ENCODE results near the gene MICAL3. TPM values are rescaled to one million over a fixed set of nuclear protein-coding genes. Genes with fewer than 3 reads are reported as not detected.

Gene MICAL3
- total RNA-seq, 3 donors from 2014 or later (not counting 1 experiment from before 2014, with no cell fraction given): 17.1 to 36.3 (median 34.3) TPM

DNA sequence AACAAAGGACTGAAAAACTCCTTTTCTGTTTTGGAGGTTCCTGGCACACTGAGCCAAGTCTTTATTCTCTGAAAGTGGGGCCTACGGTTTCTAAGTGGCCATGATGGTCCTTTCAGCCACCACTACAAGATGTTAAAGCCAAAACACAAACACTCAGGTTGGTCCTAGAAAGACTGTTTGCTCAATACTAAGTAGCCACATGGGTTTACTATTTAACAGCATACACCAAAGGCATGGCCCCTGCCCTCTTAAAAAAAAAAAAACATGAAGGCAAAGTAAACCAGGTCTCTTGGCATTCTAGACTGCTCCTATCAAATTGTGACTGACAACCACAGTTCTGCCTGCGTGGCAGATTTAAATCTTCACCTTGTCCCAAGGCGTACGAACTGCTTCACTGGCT lies 126.5 kb downstream of the MICAL3 start:
- no peaks in the 10 kb centered on the region for H3K36me3 Mint-ChIP-seq
- whole genome bisulfite sequencing (ENCODE audit: insufficient coverage): 73% methylated on average over 4 of the region's 4 CpGs
- Histone ChIP-seq H3K36me3 (ENCODE audit: control insufficient read depth, insufficient read depth, low read length) (peaks cover 30% of the 10 kb centered on the region), H3K4me3 (ENCODE audit: low read length) (no peak overlapping the region), H3K27me3 (ENCODE audit: control insufficient read depth, insufficient read depth, low read length) (no peaks in the 10 kb centered on the region), H3K9me3 (ENCODE audit: control insufficient read depth, insufficient read depth, low read length) (no peaks in the 10 kb centered on the region), H3K4me1 (ENCODE audit: control insufficient read depth, insufficient read depth, low read length) (no peaks in the 10 kb centered on the region), H3K27ac (ENCODE audit: low read length) (no peak overlapping the region)
- H3K9me3 Mint-ChIP-seq: no peaks in the 10 kb centered on the region
- no peaks in the 10 kb centered on the region for H3K27me3 Mint-ChIP-seq (ENCODE audit: low read depth in 2 of 2)
- no peak for TF ChIP-seq CTCF (IDR thresholded peaks at IDR 0.05)
- intact Hi-C loops (cut with micrococcal nuclease): no loop called here
- no peaks in the 10 kb centered on the region for H3K4me1 Mint-ChIP-seq
- ATAC-seq (no peak), DNase-seq (no peak)
- H3K27ac Mint-ChIP-seq: no peak overlapping the region
- H3K4me3 Mint-ChIP-seq: no peak overlapping the region

DNA sequence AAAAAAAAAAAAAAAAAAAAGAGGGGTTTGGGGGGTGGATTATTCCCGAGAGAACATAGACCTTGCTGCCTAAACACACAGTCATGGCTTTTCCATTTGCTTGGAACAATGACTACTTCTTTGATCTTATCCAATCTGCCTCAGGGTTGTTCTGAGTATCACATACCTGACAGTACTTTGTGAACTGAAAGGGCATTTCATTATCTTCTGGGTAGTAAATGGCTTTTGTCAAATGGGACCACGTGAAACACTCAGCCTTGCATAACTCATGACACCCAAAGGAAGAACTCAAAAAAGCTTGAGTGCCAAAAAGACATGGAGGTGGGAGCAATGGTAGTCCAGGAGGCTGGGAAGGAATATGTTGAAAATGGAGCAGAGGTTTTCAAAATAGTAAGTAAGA lies 126.9 kb downstream of the MICAL3 start:
- Mint-ChIP-seq H3K36me3 (no peaks in the 10 kb centered on the region), H3K9me3 (no peaks in the 10 kb centered on the region), H3K27ac (no peak overlapping the region), H3K4me3 (no peak overlapping the region), H3K27me3 (ENCODE audit: low read depth in 2 of 2) (no peaks in the 10 kb centered on the region), H3K4me1 (no peaks in the 10 kb centered on the region)
- Histone ChIP-seq H3K27me3 (ENCODE audit: control insufficient read depth, insufficient read depth, low read length) (no peaks in the 10 kb centered on the region), H3K36me3 (ENCODE audit: control insufficient read depth, insufficient read depth, low read length) (peaks cover 33% of the 10 kb centered on the region), H3K27ac (ENCODE audit: low read length) (no peak overlapping the region), H3K9me3 (ENCODE audit: control insufficient read depth, insufficient read depth, low read length) (no peaks in the 10 kb centered on the region), H3K4me3 (ENCODE audit: low read length) (no peak overlapping the region), H3K4me1 (ENCODE audit: control insufficient read depth, insufficient read depth, low read length) (no peaks in the 10 kb centered on the region)
- no peak for TF ChIP-seq CTCF (IDR thresholded peaks at IDR 0.05)
- WGBS (ENCODE audit: insufficient coverage): 86% methylated on average over 1 of the region's 2 CpGs
- intact Hi-C loops (cut with micrococcal nuclease): no loop called here
- ATAC-seq (no peak), DNase-seq (no peak)

DNA sequence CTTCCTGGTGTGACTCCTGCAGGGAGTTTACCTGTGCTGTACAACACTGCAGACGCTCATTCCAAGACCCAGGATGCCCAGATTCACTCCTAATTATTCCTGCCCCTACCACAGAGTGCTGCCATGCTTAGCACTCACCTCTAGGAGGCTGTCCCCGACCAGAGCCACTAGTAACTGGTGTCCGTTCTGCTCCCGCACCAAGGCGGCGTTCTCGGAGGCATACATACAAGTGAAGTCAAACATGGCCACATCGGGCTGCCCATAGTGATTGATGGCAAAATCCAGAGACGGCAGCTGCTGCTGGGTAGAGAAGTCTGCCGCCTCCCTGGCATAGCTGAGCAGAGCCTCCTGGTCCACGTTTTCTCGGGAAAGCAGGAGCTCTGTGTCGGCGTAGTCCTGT lies 127.8 kb downstream of the MICAL3 start:
- no peak for ATAC-seq
- Mint-ChIP-seq H3K27ac (no peak overlapping the region), H3K4me1 (no peaks in the 10 kb centered on the region), H3K27me3 (ENCODE audit: low read depth in 2 of 2) (no peaks in the 10 kb centered on the region), H3K36me3 (no peaks in the 10 kb centered on the region), H3K9me3 (no peaks in the 10 kb centered on the region), H3K4me3 (no peak overlapping the region)
- DNase-seq: no peak
- no peaks in the 10 kb centered on the region for H3K27me3 ChIP-seq (ENCODE audit: control insufficient read depth, insufficient read depth, low read length)
- intact Hi-C loops (cut with micrococcal nuclease): no loop called here
- no peak overlapping the region for H3K27ac ChIP-seq (ENCODE audit: low read length)
- no peak for TF ChIP-seq CTCF (IDR thresholded peaks at IDR 0.05)
- H3K36me3 ChIP-seq (ENCODE audit: control insufficient read depth, insufficient read depth, low read length): peaks cover 33% of the 10 kb centered on the region
- H3K4me1 ChIP-seq (ENCODE audit: control insufficient read depth, insufficient read depth, low read length): no peaks in the 10 kb centered on the region
- no peak overlapping the region for H3K4me3 ChIP-seq (ENCODE audit: low read length)
- H3K9me3 ChIP-seq (ENCODE audit: control insufficient read depth, insufficient read depth, low read length): no peaks in the 10 kb centered on the region
- WGBS (ENCODE audit: insufficient coverage): 94% methylated on average over 14 of the region's 14 CpGs

DNA sequence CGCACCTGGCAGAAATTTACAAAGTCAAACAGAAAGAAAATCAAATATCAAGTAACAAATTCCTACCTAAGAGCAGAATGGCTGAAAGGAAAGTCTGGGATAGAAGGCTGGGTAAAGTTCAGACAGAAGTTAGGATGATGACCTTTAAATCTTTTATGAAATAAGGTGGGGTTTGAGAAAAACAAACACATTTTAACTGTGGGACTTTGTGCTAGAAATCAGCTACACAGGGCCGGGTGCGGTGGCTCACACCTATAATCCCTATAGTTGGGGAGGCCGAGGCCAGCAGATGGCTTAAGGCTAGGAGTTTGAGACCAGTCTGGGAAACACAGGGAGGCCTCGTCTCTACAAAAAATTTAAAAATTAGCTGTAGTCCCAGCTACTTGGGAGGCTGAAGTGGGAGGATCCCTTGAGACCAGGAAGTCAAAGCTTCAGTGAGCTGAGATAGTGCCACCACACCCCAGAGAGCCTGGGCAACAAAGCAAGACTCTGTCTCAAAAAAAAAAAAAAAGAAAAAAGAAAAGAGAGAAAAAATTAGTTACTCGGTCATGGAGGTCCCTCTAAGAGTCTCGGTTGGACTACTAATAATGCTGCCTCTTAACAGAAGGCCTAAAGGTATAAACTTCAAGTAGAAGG lies 130.3 kb downstream of the MICAL3 start:
- Mint-ChIP-seq H3K27me3 (ENCODE audit: low read depth in 2 of 2) (no peaks in the 10 kb centered on the region), H3K9me3 (no peaks in the 10 kb centered on the region), H3K36me3 (peaks cover 6% of the 10 kb centered on the region), H3K4me1 (no peaks in the 10 kb centered on the region), H3K27ac (no peak overlapping the region), H3K4me3 (no peak overlapping the region)
- Histone ChIP-seq H3K9me3 (ENCODE audit: control insufficient read depth, insufficient read depth, low read length) (no peaks in the 10 kb centered on the region), H3K4me1 (ENCODE audit: control insufficient read depth, insufficient read depth, low read length) (no peaks in the 10 kb centered on the region), H3K36me3 (ENCODE audit: control insufficient read depth, insufficient read depth, low read length) (peaks cover 29% of the 10 kb centered on the region), H3K27me3 (ENCODE audit: control insufficient read depth, insufficient read depth, low read length) (no peaks in the 10 kb centered on the region), H3K27ac (ENCODE audit: low read length) (no peak overlapping the region), H3K4me3 (ENCODE audit: low read length) (no peak overlapping the region)
- no peak for TF ChIP-seq CTCF (IDR thresholded peaks at IDR 0.05)
- intact Hi-C loops (cut with micrococcal nuclease): no loop called here
- DNase-seq (no peak), ATAC-seq (no peak)
- WGBS (ENCODE audit: insufficient coverage): 92% methylated on average over 6 of the region's 7 CpGs

Measured in natural killer cell (primary cell).